Esophagus squamous epithelium (tissue), 5 donors: ENCODE measurements around the gene NAA80. TPM values are rescaled to one million over a fixed set of nuclear protein-coding genes. Genes with fewer than 3 reads are reported as not detected.

Experiments
- DNase-seq: peaks from one replicate; lab custom pipeline; 2025; lab: John Stamatoyannopoulos, UW
- H3K27ac ChIP-seq, 4 donors: fragments of 200-600 bp; sonication (generic); one replicate each; pipeline ENCODE4 v1.5.1; 2016 to 2019; ENCODE audit warnings: mild to moderate bottlenecking in 1 of 4
- H3K27me3 ChIP-seq, 4 donors: fragments of 200-600 bp; sonication (generic); 1 replicate in 3 of 4; 2 replicates in 1 of 4; pipeline versions ENCODE4 v1.5.1 to v1.6.0; 2017 to 2021; ENCODE audit warnings: antibody characterized with exemption in 1 of 4
- H3K36me3 ChIP-seq, 3 donors: fragments of 200-600 bp; sonication (generic); one replicate each; pipeline ENCODE4 v1.5.1; 2016 to 2019
- H3K4me1 ChIP-seq, 3 donors: fragments of 200-600 bp; sonication (generic); one replicate each; pipeline ENCODE4 v1.5.1; 2017 to 2019
- H3K4me3 ChIP-seq, 4 donors: fragments of 200-600 bp; sonication (generic); 1 replicate in 3 of 4; 2 replicates in 1 of 4; pipeline ENCODE4 v1.5.1; 2016 to 2019; ENCODE audit warnings: mild to moderate bottlenecking in 2 of 4, moderate library complexity in 1 of 4
- H3K9me3 ChIP-seq, 3 donors: fragments of 200-600 bp; sonication (generic); one replicate each; pipeline ENCODE4 v1.5.1; 2016 to 2019
- POLR2A ChIP-seq, 4 donors: fragments of 450-650 bp; IDR thresholded peaks; one replicate each; pipeline ENCODE4 v1.6.1; 2017; ENCODE audit warnings: antibody characterized with exemption in 4 of 4, mild to moderate bottlenecking in 4 of 4, moderate library complexity in 3 of 4
- WGBS, 2 donors: methylation state at CpG; one replicate each; pipeline ENCODE4 v1.1.5; 2018; 5-methylcytosine and 5-hydroxymethylcytosine counted together
- intact Hi-C: fragments of 100-400 bp; cut with DNase I; formaldehyde crosslinking; loops from one replicate; pipeline ENCODE4 v1.15.0; 2022
- total RNA-seq, 4 donors: library from RNA; depleted of rRNA; stranded (reverse); fragments of >200 nt; gene quantifications; one replicate each; pipeline ENCODE4 v1.1.0, GENCODE V29; 2016
- TF ChIP-seq, protein P1 (sequence below), 6 experiments: fragments of 450-650 bp in 4 of 6; fragments of 200-600 bp in 2 of 6; sonication (generic) in 2 of 6; IDR thresholded peaks; one replicate each; pipeline ENCODE4 v1.5.1; 2016 to 2019; ENCODE audit warnings: antibody characterized with exemption in 6 of 6, mild to moderate bottlenecking in 4 of 6, moderate library complexity in 4 of 6
- donor health status: DM: yes; HTN: yes; CAD: no.

NAA80 gene
- total RNA-seq, 4 donors from 2014 or later, result 6.0 to 16.2 (median 7.7) TPM

DNA sequence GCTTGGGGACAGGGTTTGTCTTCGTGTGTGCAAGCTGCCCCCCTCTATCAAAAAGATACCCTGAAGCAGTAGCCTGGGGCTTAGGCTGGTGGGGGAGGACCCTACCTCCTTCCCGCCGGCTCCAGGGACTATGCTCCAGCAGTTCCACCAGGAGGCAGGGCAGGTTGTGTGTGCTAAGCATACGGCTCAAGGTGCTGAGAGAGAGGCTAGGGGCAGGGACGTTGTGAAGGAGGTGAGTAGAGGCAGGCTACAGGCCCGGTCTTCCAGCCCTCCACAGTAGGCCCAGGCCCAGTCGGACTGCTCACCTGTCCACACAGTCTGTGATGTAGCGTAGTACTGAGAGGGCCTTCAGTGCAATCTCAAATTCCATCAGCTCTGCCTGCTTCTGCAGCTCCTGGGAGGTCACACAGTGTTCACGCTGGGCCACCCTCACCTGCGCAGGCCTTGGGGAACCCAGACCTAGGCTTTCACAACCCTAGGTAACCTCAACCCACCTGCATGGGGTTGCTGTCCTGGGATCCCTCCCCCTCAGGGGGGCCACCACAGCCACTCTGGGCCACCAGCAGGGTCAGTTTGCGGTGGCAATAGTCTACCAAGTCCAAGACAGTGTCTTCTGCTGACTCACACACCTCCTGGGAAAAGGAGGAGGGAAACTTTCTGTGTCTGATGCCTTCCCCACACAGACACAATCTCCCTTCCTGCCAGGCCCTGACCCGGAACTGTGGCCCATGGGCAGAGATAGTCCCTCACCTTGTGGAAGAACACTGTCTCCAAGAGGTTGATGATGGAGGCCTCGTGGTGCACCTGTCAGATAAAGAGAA lies 43.8 kb upstream of the NAA80 start:
- DNase-seq, result no peak
- H3K27ac ChIP-seq, result no peak overlapping the region
- TF ChIP-seq POLR2A (IDR thresholded peaks at IDR 0.05), result no peak
- TF ChIP-seq, protein P1, sequence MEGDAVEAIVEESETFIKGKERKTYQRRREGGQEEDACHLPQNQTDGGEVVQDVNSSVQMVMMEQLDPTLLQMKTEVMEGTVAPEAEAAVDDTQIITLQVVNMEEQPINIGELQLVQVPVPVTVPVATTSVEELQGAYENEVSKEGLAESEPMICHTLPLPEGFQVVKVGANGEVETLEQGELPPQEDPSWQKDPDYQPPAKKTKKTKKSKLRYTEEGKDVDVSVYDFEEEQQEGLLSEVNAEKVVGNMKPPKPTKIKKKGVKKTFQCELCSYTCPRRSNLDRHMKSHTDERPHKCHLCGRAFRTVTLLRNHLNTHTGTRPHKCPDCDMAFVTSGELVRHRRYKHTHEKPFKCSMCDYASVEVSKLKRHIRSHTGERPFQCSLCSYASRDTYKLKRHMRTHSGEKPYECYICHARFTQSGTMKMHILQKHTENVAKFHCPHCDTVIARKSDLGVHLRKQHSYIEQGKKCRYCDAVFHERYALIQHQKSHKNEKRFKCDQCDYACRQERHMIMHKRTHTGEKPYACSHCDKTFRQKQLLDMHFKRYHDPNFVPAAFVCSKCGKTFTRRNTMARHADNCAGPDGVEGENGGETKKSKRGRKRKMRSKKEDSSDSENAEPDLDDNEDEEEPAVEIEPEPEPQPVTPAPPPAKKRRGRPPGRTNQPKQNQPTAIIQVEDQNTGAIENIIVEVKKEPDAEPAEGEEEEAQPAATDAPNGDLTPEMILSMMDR (IDR thresholded peaks at IDR 0.05), result no peak
- no peaks in the 10 kb centered on the region for H3K9me3 ChIP-seq
- peaks cover 40 to 82% (median 41%) of the 10 kb centered on the region in 3 donors for H3K4me1 ChIP-seq
- intact Hi-C loops, result no loop called here
- peaks cover 0 to 7% (median 0%) of the 10 kb centered on the region in 3 donors for H3K36me3 ChIP-seq
- no peak overlapping the region for H3K4me3 ChIP-seq
- no peaks in the 10 kb centered on the region for H3K27me3 ChIP-seq
- WGBS, 2 donors, result 92 to 100% methylated on average over 1 to 3 of the region's 13 CpGs

DNA sequence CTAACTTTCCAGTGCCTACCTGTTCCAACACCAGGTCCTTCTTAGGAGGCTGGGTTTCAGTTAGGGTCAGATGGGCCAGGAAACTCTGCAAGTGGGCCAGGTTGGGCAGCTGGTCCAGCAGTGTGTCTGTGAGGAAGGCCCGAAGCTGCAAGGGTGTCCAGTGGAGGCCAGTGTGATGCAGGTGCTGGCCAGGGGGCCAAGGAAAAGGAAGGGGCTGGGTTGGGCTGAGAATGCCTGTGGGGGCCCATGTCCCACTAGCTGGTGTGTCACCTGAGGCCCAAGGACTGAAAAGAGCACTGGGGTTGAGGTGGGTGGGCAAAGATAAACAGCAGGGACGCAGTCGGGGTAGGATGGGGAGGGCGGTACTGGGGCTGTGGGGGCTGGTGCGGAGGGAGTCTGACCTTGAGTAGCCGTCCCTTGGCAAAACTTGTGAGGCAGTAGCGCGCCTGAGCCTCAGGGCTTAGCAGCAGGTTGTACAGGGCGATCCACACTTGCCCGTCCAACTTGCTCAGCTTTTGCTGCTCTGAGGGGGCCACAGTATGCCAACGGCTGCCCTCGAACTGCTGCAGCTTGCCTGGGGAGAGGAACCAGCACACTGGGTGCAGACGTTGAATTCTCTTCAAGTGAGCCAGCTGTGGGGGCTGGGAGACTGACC lies 42.9 kb upstream of the NAA80 start:
- 88 to 89% methylated on average over 9 to 12 of the region's 13 CpGs for WGBS, 2 donors
- peak overlapping the region in 2 of 4 donors; percentile 94 to 96 for H3K27ac ChIP-seq
- peaks cover 44 to 79% (median 44%) of the 10 kb centered on the region in 3 donors for H3K4me1 ChIP-seq
- H3K4me3 ChIP-seq, result no peak overlapping the region
- no peaks in the 10 kb centered on the region for H3K27me3 ChIP-seq
- H3K36me3 ChIP-seq, result no peaks in the 10 kb centered on the region
- TF ChIP-seq, protein P1 (IDR thresholded peaks at IDR 0.05), result no peak
- TF ChIP-seq POLR2A (IDR thresholded peaks at IDR 0.05), result no peak
- intact Hi-C loops, result no loop called here
- no peak for DNase-seq
- no peaks in the 10 kb centered on the region for H3K9me3 ChIP-seq

DNA sequence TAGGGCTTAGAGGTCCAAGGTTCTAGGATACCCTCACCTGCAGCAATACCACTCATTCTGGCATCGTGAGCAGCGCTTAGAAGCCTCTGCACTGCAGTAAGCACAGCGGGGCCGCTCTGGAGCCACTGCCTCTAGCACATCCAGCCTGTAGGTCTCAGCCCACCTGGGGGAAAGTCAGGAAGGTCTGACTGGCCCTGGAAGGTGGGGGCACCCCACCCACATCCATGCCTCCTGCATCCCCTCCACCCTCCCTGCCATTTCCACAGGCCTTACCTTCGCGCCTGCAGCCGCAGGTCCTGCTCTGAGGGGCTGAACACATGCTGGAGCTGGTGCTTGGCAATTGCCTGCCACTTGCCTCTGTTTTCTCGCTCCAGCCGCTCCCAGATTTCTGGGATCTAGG lies 42.3 kb upstream of the NAA80 start:
- H3K9me3 ChIP-seq, result no peaks in the 10 kb centered on the region
- TF ChIP-seq, protein P1 (IDR thresholded peaks at IDR 0.05), result no peak
- TF ChIP-seq POLR2A (IDR thresholded peaks at IDR 0.05), result no peak
- no peaks in the 10 kb centered on the region for H3K36me3 ChIP-seq
- peak overlapping the region; percentile 77 to 99 (median 95) for H3K27ac ChIP-seq
- peak overlapping the region; percentile 35 to 80 (median 58) for H3K4me3 ChIP-seq
- no peaks in the 10 kb centered on the region for H3K27me3 ChIP-seq
- peaks cover 45 to 78% (median 45%) of the 10 kb centered on the region in 3 donors for H3K4me1 ChIP-seq
- DNase-seq, result no peak
- WGBS, 2 donors, result 60% methylated on average over 1 of the region's 9 CpGs; no CpG with 5 or more reads in 1 of the 2 donors
- intact Hi-C loops, result no loop called here

DNA sequence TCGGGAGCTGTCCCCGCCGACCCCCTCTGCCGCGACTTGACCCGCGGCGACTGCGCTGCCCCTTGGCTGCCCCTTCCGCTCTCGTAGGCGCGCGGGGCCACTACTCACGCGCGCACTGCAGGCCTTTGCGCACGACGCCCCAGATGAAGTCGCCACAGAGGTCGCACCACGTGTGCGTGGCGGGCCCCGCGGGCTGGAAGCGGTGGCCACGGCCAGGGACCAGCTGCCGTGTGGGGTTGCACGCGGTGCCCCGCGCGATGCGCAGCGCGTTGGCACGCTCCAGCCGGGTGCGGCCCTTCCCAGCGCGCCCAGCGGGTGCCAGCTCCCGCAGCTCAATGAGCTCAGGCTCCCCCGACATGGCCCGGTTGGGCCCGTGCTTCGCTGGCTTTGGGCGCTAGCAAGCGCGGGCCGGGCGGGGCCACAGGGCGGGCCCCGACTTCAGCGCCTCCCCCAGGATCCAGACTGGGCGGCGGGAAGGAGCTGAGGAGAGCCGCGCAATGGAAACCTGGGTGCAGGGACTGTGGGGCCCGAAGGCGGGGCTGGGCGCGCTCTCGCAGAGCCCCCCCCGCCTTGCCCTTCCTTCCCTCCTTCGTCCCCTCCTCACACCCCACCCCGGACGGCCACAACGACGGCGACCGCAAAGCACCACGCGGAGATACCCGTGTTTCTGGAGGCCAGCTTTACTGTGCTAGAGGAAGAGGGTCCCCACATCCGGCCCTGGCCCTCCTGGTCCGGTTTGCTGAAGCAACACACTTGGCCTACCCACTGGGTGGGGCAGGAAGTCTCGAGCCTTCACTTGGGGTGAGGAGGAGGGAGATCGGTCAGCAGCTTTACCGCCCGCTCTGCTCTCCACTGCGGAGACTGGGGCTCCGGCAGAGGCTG lies 41.5 kb upstream of the NAA80 start, which contains the start of gene RASSF1:
Gene RASSF1 (minus strand): TSS at position 389 of the 882 bp plus-strand sequence. CDS start 31 bp downstream, at position 358.
- H3K4me3 ChIP-seq, result peak within 1 kb of the TSS; percentile 35 to 80 (median 58)
- no peak for DNase-seq
- TF ChIP-seq POLR2A (IDR thresholded peaks at IDR 0.05), result peak in 3 of 4 donors; percentile 43 to 92 (median 72)
- TF ChIP-seq, protein P1 (IDR thresholded peaks at IDR 0.05), result no peak
- H3K27me3 ChIP-seq, result no peaks in the 10 kb centered on the region
- intact Hi-C loops, result no loop called here
- H3K27ac ChIP-seq, result peak within 1 kb of the TSS; percentile 77 to 99 (median 95)
- no peaks in the 10 kb centered on the region for H3K9me3 ChIP-seq
- no peaks in the 10 kb centered on the region for H3K36me3 ChIP-seq
- 7 to 43% methylated on average over 3 to 6 of the region's 85 CpGs for WGBS, 2 donors
- H3K4me1 ChIP-seq, result peaks cover 50 to 79% (median 50%) of the 10 kb centered on the region in 3 donors
